Urothelium cell line (cell line): ENCODE results near the gene MIGA2.

ENCODE experiments used
- DNase-seq: peaks from one replicate; pipeline ENCODE4 v3.0.0; 2011; ENCODE audit warnings: low spot score, mixed read lengths
- FAIRE-seq: peaks from 2 replicates; lab custom pipeline; 2011; peaks lifted over from hg19 to GRCh38; lab: Jason Lieb, UNC

MIGA2 gene

GRCh38 chr9:129010267-129010975 lies 26.0 kb upstream of the MIGA2 start:
- FAIRE-seq (no peak), DNase-seq (no peak)

- DNase-seq (no peak), FAIRE-seq (no peak)
These were observed 25.3 kb upstream of the MIGA2 start for GRCh38 chr9:129011170-129011569.

GRCh38 chr9:129011761-129012181 lies 24.7 kb upstream of the MIGA2 start:
- DNase-seq (no peak), FAIRE-seq (no peak)

- DNase-seq (no peak), FAIRE-seq (no peak)
These were observed 24.1 kb upstream of the MIGA2 start for GRCh38 chr9:129012343-129012742.

- DNase-seq = no peak
- FAIRE-seq = no peak
These were observed 23.5 kb upstream of the MIGA2 start for GRCh38 chr9:129012893-129013448.

GRCh38 chr9:129013674-129014073 lies 22.8 kb upstream of the MIGA2 start:
- FAIRE-seq (no peak), DNase-seq (no peak)

- FAIRE-seq (no peak), DNase-seq (no peak)
These were observed 22.3 kb upstream of the MIGA2 start for GRCh38 chr9:129014124-129014523.

GRCh38 chr9:129014608-129015007 lies 21.8 kb upstream of the MIGA2 start:
- DNase-seq (no peak), FAIRE-seq (no peak)

- DNase-seq = no peak
These were observed 15.3 kb upstream of the MIGA2 start for GRCh38 chr9:129021091-129021490.

GRCh38 chr9:129022037-129022436 lies 14.4 kb upstream of the MIGA2 start:
- FAIRE-seq (no peak), DNase-seq (no peak)

More at GRCh38 chr9:129021091-129021490, 15.3 kb upstream of the MIGA2 start:
- FAIRE-seq = no peak

GRCh38 chr9:129023036-129023907 lies 13.2 kb upstream of the MIGA2 start:
- FAIRE-seq = no peak
- peak; percentile 40 for DNase-seq

GRCh38 chr9:129023908-129024233 lies 12.6 kb upstream of the MIGA2 start:
- no peak for DNase-seq
- no peak for FAIRE-seq

GRCh38 chr9:129026442-129027223 lies 9.8 kb upstream of the MIGA2 start:
- no peak for FAIRE-seq
- DNase-seq = no peak

- FAIRE-seq = no peak
- DNase-seq = no peak
These were observed 9.2 kb upstream of the MIGA2 start for GRCh38 chr9:129027224-129027684.

GRCh38 chr9:129027685-129028191 lies 8.7 kb upstream of the MIGA2 start:
- no peak for FAIRE-seq
- peak; percentile 67 for DNase-seq

GRCh38 chr9:129028192-129028966 lies 8.0 kb upstream of the MIGA2 start, which contains the start of gene SH3GLB2:
Gene SH3GLB2 (minus strand): TSS chr9:129028331. CDS start chr9:129028154, 177 bp downstream.
- DNase-seq = peak; percentile 98
- no peak for FAIRE-seq

- FAIRE-seq (no peak), DNase-seq (no peak)
These were observed 6.2 kb upstream of the MIGA2 start for GRCh38 chr9:129030191-129030590.

GRCh38 chr9:129031514-129031913 lies 4.9 kb upstream of the MIGA2 start:
- DNase-seq (no peak), FAIRE-seq (no peak)

GRCh38 chr9:129032541-129033159 lies 3.8 kb upstream of the MIGA2 start:
- DNase-seq = no peak
- no peak for FAIRE-seq
